Thymus (tissue), 11 donors: Measurements from ENCODE around the gene AGPAT3. TPM values are rescaled to one million over a fixed set of nuclear protein-coding genes. Genes with fewer than 3 reads are reported as not detected.

Source experiments
- DNase-seq, 9 donors: peaks; one replicate each; pipeline ENCODE4 v3.0.0-alpha.2; 2013; ENCODE audit warnings: low spot score in 9 of 9, low read depth in 6 of 9, missing footprints in 1 of 9
- H3K27ac ChIP-seq, 2 donors: one replicate each; pipeline ENCODE4 v1.5.1; 2013; ENCODE audit warnings: control low read depth in 1 of 2, low read depth in 1 of 2, low read length in 1 of 2, mild to moderate bottlenecking in 1 of 2, moderate library complexity in 1 of 2
- H3K27me3 ChIP-seq, 2 donors: one replicate each; pipeline ENCODE4 v1.5.1; 2013; ENCODE audit warnings: low read length in 1 of 2; ENCODE audit not compliant: control insufficient read depth in 2 of 2, insufficient read depth in 1 of 2
- H3K36me3 ChIP-seq, 2 donors: one replicate each; pipeline ENCODE4 v1.5.1; 2013; ENCODE audit warnings: low read length in 1 of 2, mild to moderate bottlenecking in 1 of 2, moderate library complexity in 1 of 2; ENCODE audit not compliant: control insufficient read depth in 2 of 2, insufficient read depth in 2 of 2
- H3K4me1 ChIP-seq, 2 donors: one replicate each; pipeline ENCODE4 v1.5.1; 2013; ENCODE audit warnings: low read length in 2 of 2; ENCODE audit not compliant: control insufficient read depth in 2 of 2, insufficient read depth in 2 of 2
- H3K4me3 ChIP-seq, 2 donors: one replicate each; pipeline ENCODE4 v1.5.1; 2013; ENCODE audit warnings: low read length in 2 of 2, control low read depth in 1 of 2, mild to moderate bottlenecking in 1 of 2
- H3K9me3 ChIP-seq, 2 donors: one replicate each; pipeline ENCODE4 v1.5.1; 2013; ENCODE audit warnings: low read length in 1 of 2, mild to moderate bottlenecking in 1 of 2; ENCODE audit not compliant: control insufficient read depth in 2 of 2, insufficient read depth in 1 of 2
- WGBS: extraction: QIAGEN DNeasy Blood & Tissue Kit; methylation state at CpG from one replicate; pipeline ENCODE4 v1.1.7; 2013; 5-methylcytosine and 5-hydroxymethylcytosine counted together
- polyA plus RNA-seq: library from polyadenylated mRNA; stranded (reverse); fragments of 200-250 nt; gene quantifications from one replicate; pipeline ENCODE4 v1.2.3, GENCODE V29; 2013
- total RNA-seq: library from RNA; stranded (reverse); fragments of 120-200 nt; gene quantifications from one replicate; pipeline ENCODE4 v1.2.4, GENCODE V29; 2013
- donor health status: healthy.

AGPAT3 gene
- total and polyA plus RNA-seq, 2 donors: 16.2 to 19.8 TPM

- peaks cover 6 to 14% of the 10 kb centered on the region in 2 donors for H3K4me1 ChIP-seq
Observed at GRCh38 chr21:43936247-43936967, 71.4 kb downstream of the AGPAT3 start.

GRCh38 chr21:43937051-43937832, 72.2 kb downstream of the AGPAT3 start:
- WGBS: 96% methylated on average over 12 of the region's 12 CpGs
- peaks cover 0 to 10% of the 10 kb centered on the region in 2 donors for H3K36me3 ChIP-seq
- H3K27ac ChIP-seq: no peak overlapping the region
- no peak for DNase-seq
- no peaks in the 10 kb centered on the region for H3K27me3 ChIP-seq
- no peak overlapping the region for H3K4me3 ChIP-seq
- H3K4me1 ChIP-seq: peaks cover 6 to 14% of the 10 kb centered on the region in 2 donors
- H3K9me3 ChIP-seq: peaks cover 1 to 6% of the 10 kb centered on the region in 2 donors

More at GRCh38 chr21:43936247-43936967, 71.4 kb downstream of the AGPAT3 start:
- DNase-seq: no peak
- peaks cover 0 to 6% of the 10 kb centered on the region in 2 donors for H3K9me3 ChIP-seq
- WGBS: 96% methylated on average over 25 of the region's 25 CpGs
- no peak overlapping the region for H3K4me3 ChIP-seq
- peak overlapping the region in 1 of 2 donors; percentile 5 for H3K27ac ChIP-seq
- H3K27me3 ChIP-seq: no peaks in the 10 kb centered on the region
- H3K36me3 ChIP-seq: peaks cover 3 to 6% of the 10 kb centered on the region in 2 donors

- H3K27me3 ChIP-seq: no peaks in the 10 kb centered on the region
- H3K4me3 ChIP-seq: no peak overlapping the region
- H3K9me3 ChIP-seq: peaks cover 1 to 6% of the 10 kb centered on the region in 2 donors
- no peak overlapping the region for H3K27ac ChIP-seq
- H3K4me1 ChIP-seq: peaks cover 6 to 14% of the 10 kb centered on the region in 2 donors
- DNase-seq: no peak
- peaks cover 0 to 10% of the 10 kb centered on the region in 2 donors for H3K36me3 ChIP-seq
- WGBS: 98% methylated on average over 6 of the region's 6 CpGs
Observed at GRCh38 chr21:43937891-43938309, 72.9 kb downstream of the AGPAT3 start.

- H3K27me3 ChIP-seq: no peaks in the 10 kb centered on the region
- peak in 7 of 9 donors; percentile 64 to 90 (median 80) for DNase-seq
- WGBS: 21% methylated on average over 30 of the region's 30 CpGs
- peaks cover 0 to 12% of the 10 kb centered on the region in 2 donors for H3K36me3 ChIP-seq
- no peak overlapping the region for H3K27ac ChIP-seq
- H3K9me3 ChIP-seq: peaks cover 1 to 6% of the 10 kb centered on the region in 2 donors
- peak overlapping the region; percentile 35 to 48 for H3K4me3 ChIP-seq
- peaks cover 6 to 14% of the 10 kb centered on the region in 2 donors for H3K4me1 ChIP-seq
Observed at GRCh38 chr21:43938751-43939442, 73.9 kb downstream of the AGPAT3 start.

GRCh38 chr21:43939443-43940328, 74.7 kb downstream of the AGPAT3 start:
- H3K4me1 ChIP-seq: peaks cover 6 to 20% of the 10 kb centered on the region in 2 donors
- WGBS: 92% methylated on average over 30 of the region's 30 CpGs
- H3K27ac ChIP-seq: no peak overlapping the region
- H3K9me3 ChIP-seq: peaks cover 2 to 6% of the 10 kb centered on the region in 2 donors
- H3K36me3 ChIP-seq: peaks cover 0 to 8% of the 10 kb centered on the region in 2 donors
- H3K27me3 ChIP-seq: no peaks in the 10 kb centered on the region
- no peak overlapping the region for H3K4me3 ChIP-seq
- no peak for DNase-seq

GRCh38 chr21:43940329-43941050, 75.5 kb downstream of the AGPAT3 start:
- Histone ChIP-seq H3K4me3 (no peak overlapping the region), H3K4me1 (peaks cover 6 to 24% of the 10 kb centered on the region in 2 donors), H3K27me3 (no peaks in the 10 kb centered on the region), H3K27ac (no peak overlapping the region), H3K36me3 (peaks cover 0 to 7% of the 10 kb centered on the region in 2 donors), H3K9me3 (peaks cover 2 to 6% of the 10 kb centered on the region in 2 donors)
- no peak for DNase-seq
- WGBS: 97% methylated on average over 21 of the region's 21 CpGs

GRCh38 chr21:43942201-43942600, 77.2 kb downstream of the AGPAT3 start:
- Histone ChIP-seq H3K36me3 (peaks cover 0 to 7% of the 10 kb centered on the region in 2 donors), H3K27ac (no peak overlapping the region), H3K4me1 (peaks cover 6 to 22% of the 10 kb centered on the region in 2 donors), H3K4me3 (no peak overlapping the region), H3K9me3 (peaks cover 2 to 8% of the 10 kb centered on the region in 2 donors), H3K27me3 (no peaks in the 10 kb centered on the region)
- WGBS: 98% methylated on average over 20 of the region's 20 CpGs
- no peak for DNase-seq

GRCh38 chr21:43942621-43943020, 77.6 kb downstream of the AGPAT3 start:
- Histone ChIP-seq H3K27me3 (no peaks in the 10 kb centered on the region), H3K4me1 (peaks cover 6 to 18% of the 10 kb centered on the region in 2 donors), H3K4me3 (no peak overlapping the region), H3K36me3 (peaks cover 0 to 7% of the 10 kb centered on the region in 2 donors), H3K9me3 (peaks cover 2 to 5% of the 10 kb centered on the region in 2 donors), H3K27ac (no peak overlapping the region)
- over 99% methylated on average over 13 of the region's 13 CpGs for WGBS
- DNase-seq: no peak
